Muscle of leg (tissue), 11 donors: ENCODE measurements around the gene ICAM4. TPM values are rescaled to one million over a fixed set of nuclear protein-coding genes. Genes with fewer than 3 reads are reported as not detected.

ENCODE experiments used
- DNase-seq: peaks from one replicate; pipeline ENCODE4 v3.0.0; 2013
- H3K27ac ChIP-seq: one replicate; pipeline ENCODE4 v1.5.1; 2013; ENCODE audit warnings: mild to moderate bottlenecking, low read length, control low read depth
- H3K27me3 ChIP-seq: one replicate; pipeline ENCODE4 v1.6.1; 2013; ENCODE audit warnings: low read length; ENCODE audit not compliant: control insufficient read depth, insufficient read depth
- H3K36me3 ChIP-seq: one replicate; pipeline ENCODE4 v1.6.1; 2013; ENCODE audit warnings: low read length; ENCODE audit not compliant: control insufficient read depth, insufficient read depth
- H3K4me1 ChIP-seq: one replicate; pipeline ENCODE4 v1.6.1; 2013; ENCODE audit warnings: low read length; ENCODE audit not compliant: control insufficient read depth, insufficient read depth
- H3K4me3 ChIP-seq: one replicate; pipeline ENCODE4 v1.5.1; 2013; ENCODE audit warnings: low read length, control low read depth
- H3K9me3 ChIP-seq: replicated peaks from 2 replicates; pipeline ENCODE4 v1.6.1; 2013; ENCODE audit warnings: low read depth, low read length; ENCODE audit not compliant: control insufficient read depth
- WGBS: methylation state at CpG from one replicate; pipeline ENCODE4 v1.1.5; 2013; ENCODE audit warnings: missing lambda C conversion rate; ENCODE audit not compliant: insufficient coverage; 5-methylcytosine and 5-hydroxymethylcytosine counted together
- polyA plus RNA-seq, 8 donors: library from polyadenylated mRNA; unstranded; fragments of 120-200 nt; gene quantifications; one replicate each; pipeline versions ENCODE4 v1.2.1 to v1.2.3, GENCODE V29; 2013; ENCODE audit warnings: inconsistent platforms in 1 of 8, low replicate concordance in 1 of 8; ENCODE audit not compliant: insufficient read length in 8 of 8, insufficient read depth in 1 of 8
- total RNA-seq: library from RNA; stranded (reverse); fragments of 120-200 nt; gene quantifications from one replicate; pipeline ENCODE4 v1.2.4, GENCODE V29; 2013

The ICAM4 gene
- total and polyA plus RNA-seq, 9 donors: 0.35 to 1.2 (median 0.44) TPM

- no peak overlapping the region for H3K27ac ChIP-seq
- no peaks in the 10 kb centered on the region for H3K9me3 ChIP-seq
- H3K27me3 ChIP-seq: peaks cover 100% of the 10 kb centered on the region
- DNase-seq: no peak
- H3K4me1 ChIP-seq: peaks cover 72% of the 10 kb centered on the region
- H3K4me3 ChIP-seq: peak overlapping the region; percentile 15
- under 1% methylated on average over 55 of the region's 57 CpGs for WGBS
- H3K36me3 ChIP-seq: no peaks in the 10 kb centered on the region
These were observed 4.3 kb downstream of the ICAM4 start for GRCh38 chr19:10290876-10291553.

- H3K27me3 ChIP-seq: peaks cover 100% of the 10 kb centered on the region
- peaks cover 71% of the 10 kb centered on the region for H3K4me1 ChIP-seq
- H3K9me3 ChIP-seq: no peaks in the 10 kb centered on the region
- H3K27ac ChIP-seq: no peak overlapping the region
- no peak for DNase-seq
- 2% methylated on average over 44 of the region's 49 CpGs for WGBS
- no peaks in the 10 kb centered on the region for H3K36me3 ChIP-seq
- peak overlapping the region; percentile 17 for H3K4me3 ChIP-seq
These were observed 4.9 kb downstream of the ICAM4 start for GRCh38 chr19:10291554-10292205.

- Histone ChIP-seq H3K27me3 (peaks cover 100% of the 10 kb centered on the region), H3K36me3 (no peaks in the 10 kb centered on the region), H3K4me1 (peaks cover 66% of the 10 kb centered on the region), H3K9me3 (no peaks in the 10 kb centered on the region), H3K4me3 (peak overlapping the region; percentile 17), H3K27ac (no peak overlapping the region)
- DNase-seq: peak; percentile 42
- 1% methylated on average over 45 of the region's 45 CpGs for WGBS
These were observed 5.5 kb downstream of the ICAM4 start for GRCh38 chr19:10292206-10292788.

- no peak for DNase-seq
- no peaks in the 10 kb centered on the region for H3K36me3 ChIP-seq
- H3K4me3 ChIP-seq: peak overlapping the region; percentile 17
- peaks cover 100% of the 10 kb centered on the region for H3K27me3 ChIP-seq
- H3K9me3 ChIP-seq: no peaks in the 10 kb centered on the region
- H3K27ac ChIP-seq: no peak overlapping the region
- 11% methylated on average over 54 of the region's 56 CpGs for WGBS
- H3K4me1 ChIP-seq: peaks cover 60% of the 10 kb centered on the region
These were observed 6.3 kb downstream of the ICAM4 start for GRCh38 chr19:10292789-10293636.

GRCh38 chr19:10293637-10294367 lies 7.0 kb downstream of the ICAM4 start:
- Histone ChIP-seq H3K27me3 (peaks cover 96% of the 10 kb centered on the region), H3K27ac (no peak overlapping the region), H3K36me3 (no peaks in the 10 kb centered on the region), H3K9me3 (no peaks in the 10 kb centered on the region), H3K4me3 (no peak overlapping the region), H3K4me1 (peaks cover 55% of the 10 kb centered on the region)
- DNase-seq: no peak
- WGBS: 12% methylated on average over 46 of the region's 49 CpGs

- peaks cover 50% of the 10 kb centered on the region for H3K4me1 ChIP-seq
- H3K27me3 ChIP-seq: peaks cover 94% of the 10 kb centered on the region
These were observed 7.6 kb downstream of the ICAM4 start for GRCh38 chr19:10294368-10294697.

GRCh38 chr19:10295305-10295846 lies 8.6 kb downstream of the ICAM4 start:
- DNase-seq: no peak
- no peak overlapping the region for H3K27ac ChIP-seq
- H3K9me3 ChIP-seq: no peaks in the 10 kb centered on the region
- H3K36me3 ChIP-seq: no peaks in the 10 kb centered on the region
- peaks cover 91% of the 10 kb centered on the region for H3K27me3 ChIP-seq
- no peak overlapping the region for H3K4me3 ChIP-seq
- WGBS: under 1% methylated on average over 46 of the region's 48 CpGs
- H3K4me1 ChIP-seq: peaks cover 39% of the 10 kb centered on the region

More at GRCh38 chr19:10294368-10294697, 7.6 kb downstream of the ICAM4 start:
- H3K36me3 ChIP-seq: no peaks in the 10 kb centered on the region
- WGBS: 4% methylated on average over 21 of the region's 25 CpGs
- no peak overlapping the region for H3K27ac ChIP-seq
- H3K9me3 ChIP-seq: no peaks in the 10 kb centered on the region
- no peak overlapping the region for H3K4me3 ChIP-seq
- no peak for DNase-seq

GRCh38 chr19:10295847-10296591 lies 9.3 kb downstream of the ICAM4 start:
- Histone ChIP-seq H3K4me3 (no peak overlapping the region), H3K4me1 (peaks cover 33% of the 10 kb centered on the region), H3K36me3 (no peaks in the 10 kb centered on the region), H3K9me3 (no peaks in the 10 kb centered on the region), H3K27me3 (peaks cover 85% of the 10 kb centered on the region), H3K27ac (no peak overlapping the region)
- WGBS: under 1% methylated on average over 48 of the region's 58 CpGs
- no peak for DNase-seq
